Activated naive CD8-positive, alpha-beta T cell treated with anti-CD3 and anti-CD28 coated beads, Interleukin-2, amount 10 ng/mL, durations not matched to agents 7 days and 5 days (primary cell): ENCODE results near the gene SMAD7. TPM values are rescaled to one million over a fixed set of nuclear protein-coding genes. Genes with fewer than 3 reads are reported as not detected.

Experiments used
- ATAC-seq: fragments of 150-1000 bp; cut with Tn5 transposase; one replicate; pipeline ENCODE4 v1.10.0; 2021; ENCODE audit warnings: low read depth, moderate library complexity
- POLR2A ChIA-PET: fragments of 350-600 bp; sonication (Branson Sonifier 250); formaldehyde crosslinking; loops from one replicate; lab custom pipeline; 2021; ENCODE audit warnings: antibody characterized with exemption; lab: Charles Lee
- DNase-seq: peaks from one replicate; pipeline ENCODE4 v3.0.0; 2021
- H3K27ac Mint-ChIP-seq: one replicate; pipeline ENCODE4 v1.8.0; 2022; ENCODE audit warnings: mild to moderate bottlenecking, mixed read lengths
- H3K27me3 Mint-ChIP-seq: one replicate; pipeline ENCODE4 v1.8.0; 2022; ENCODE audit warnings: mild to moderate bottlenecking, moderate library complexity, mixed read lengths
- H3K36me3 Mint-ChIP-seq: one replicate; pipeline ENCODE4 v1.8.0; 2021; ENCODE audit warnings: mild to moderate bottlenecking, mixed read lengths
- H3K4me1 Mint-ChIP-seq: one replicate; pipeline ENCODE4 v1.8.0; 2021; ENCODE audit warnings: mixed read lengths
- H3K4me3 Mint-ChIP-seq: one replicate; pipeline ENCODE4 v1.8.0; 2022; ENCODE audit warnings: mild to moderate bottlenecking, moderate library complexity, mixed read lengths
- H3K9me3 Mint-ChIP-seq: one replicate; pipeline ENCODE4 v1.8.0; 2021; ENCODE audit warnings: mixed read lengths
- total RNA-seq, 2 experiments: library from RNA; stranded (reverse); gene quantifications; one replicate each; pipeline ENCODE4 v1.2.3, GENCODE V29; 2021

The SMAD7 gene
- total RNA-seq, 2 experiments from 2014 or later, result 26.8 to 30.1 TPM

DNA sequence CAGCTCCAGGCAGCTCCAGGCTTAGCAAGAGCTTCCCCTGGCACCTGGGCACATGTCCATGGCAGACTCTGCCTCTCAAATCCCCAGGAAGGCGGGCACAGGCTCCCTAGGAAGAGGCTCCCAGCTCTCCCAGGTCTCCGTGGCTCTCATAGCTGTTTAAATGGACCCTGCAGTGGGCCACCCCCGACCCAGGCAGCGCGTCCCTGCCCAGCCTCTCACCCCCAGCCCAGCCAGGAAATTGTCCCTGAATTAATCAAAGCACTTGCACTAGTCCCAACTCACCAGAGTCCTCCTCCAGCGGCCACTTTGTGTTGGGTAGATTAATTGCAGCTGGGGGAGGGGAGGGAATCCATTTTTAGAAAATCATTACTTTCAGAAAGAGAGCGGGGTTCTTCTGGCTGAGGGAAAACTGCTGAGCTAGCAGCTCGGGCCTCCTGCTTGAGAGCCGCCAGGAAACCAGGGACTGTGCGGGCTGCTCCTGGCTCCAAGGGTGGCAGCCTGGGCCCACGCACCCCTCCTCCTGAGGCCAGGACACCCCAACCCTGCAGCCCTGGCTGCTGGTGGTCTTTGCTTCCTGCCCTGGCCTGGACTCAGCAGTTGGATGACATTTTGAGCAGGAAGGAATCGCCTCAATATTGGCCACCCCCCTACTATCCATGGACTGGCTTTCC, 36.0 kb downstream of the SMAD7 start:
- Mint-ChIP-seq H3K27me3 (no peaks in the 10 kb centered on the region), H3K9me3 (no peaks in the 10 kb centered on the region), H3K27ac (no peak overlapping the region), H3K36me3 (peaks cover 5% of the 10 kb centered on the region), H3K4me1 (peaks cover 31% of the 10 kb centered on the region), H3K4me3 (no peak overlapping the region)
- DNase-seq, result peak; percentile 20
- POLR2A ChIA-PET, result interaction anchor here (0.5 to 1.6 kb wide), 3 partner anchors 10 to 102 kb away, joined by 3 to 5 read pairs (median 3); no protein-coding TSS in a partner anchor
- no peak for ATAC-seq

DNA sequence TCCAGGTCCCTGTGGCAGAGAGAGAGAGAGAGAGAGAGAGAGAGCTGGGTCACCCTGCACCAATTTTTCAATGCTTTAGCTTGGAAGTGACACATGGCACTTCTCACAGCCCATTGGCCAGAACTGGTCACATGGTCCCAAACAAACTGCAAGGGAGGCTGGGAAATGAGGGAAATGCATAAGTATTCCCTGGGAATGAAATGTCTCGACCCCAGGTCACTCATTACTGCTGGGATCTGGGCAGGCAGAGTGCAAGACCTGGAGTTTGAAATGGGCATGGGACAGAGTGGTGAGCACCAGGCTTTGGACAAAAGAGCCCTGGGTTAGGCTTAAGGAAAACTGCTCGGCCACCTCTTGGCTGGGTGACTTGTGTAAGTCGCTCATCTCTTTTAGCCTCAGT, 37.0 kb downstream of the SMAD7 start:
- Mint-ChIP-seq H3K27ac (no peak overlapping the region), H3K36me3 (peaks cover 5% of the 10 kb centered on the region), H3K4me1 (peaks cover 36% of the 10 kb centered on the region), H3K27me3 (no peaks in the 10 kb centered on the region), H3K4me3 (no peak overlapping the region), H3K9me3 (no peaks in the 10 kb centered on the region)
- DNase-seq (peak; percentile 14), ATAC-seq (no peak)
- POLR2A ChIA-PET, result no interaction called here

DNA sequence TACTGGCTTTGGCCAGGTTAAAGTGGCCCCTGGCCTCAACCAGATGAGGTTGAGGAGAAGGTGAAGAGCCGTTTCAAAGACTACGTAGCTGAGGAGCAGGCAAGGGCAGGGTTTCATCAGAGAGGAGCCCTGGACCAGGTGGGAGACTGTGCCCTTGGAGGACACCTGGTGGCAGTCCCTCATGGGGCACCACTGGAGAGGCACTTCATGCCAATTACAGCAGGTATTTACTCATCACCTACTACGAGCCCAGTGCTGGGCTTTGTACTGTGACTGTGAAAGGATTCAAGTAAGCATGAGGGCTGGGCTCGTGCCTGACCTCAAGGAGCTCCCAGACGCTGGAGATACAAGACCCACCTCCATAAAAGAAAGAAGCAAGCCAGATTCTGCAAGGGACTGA, 37.6 kb downstream of the SMAD7 start:
- H3K9me3 Mint-ChIP-seq, result no peaks in the 10 kb centered on the region
- H3K27me3 Mint-ChIP-seq, result no peaks in the 10 kb centered on the region
- peaks cover 5% of the 10 kb centered on the region for H3K36me3 Mint-ChIP-seq
- H3K27ac Mint-ChIP-seq, result no peak overlapping the region
- ATAC-seq, result peak; percentile 48
- POLR2A ChIA-PET, result no interaction called here
- H3K4me1 Mint-ChIP-seq, result peaks cover 39% of the 10 kb centered on the region
- peak; percentile 44 for DNase-seq
- H3K4me3 Mint-ChIP-seq, result no peak overlapping the region

DNA sequence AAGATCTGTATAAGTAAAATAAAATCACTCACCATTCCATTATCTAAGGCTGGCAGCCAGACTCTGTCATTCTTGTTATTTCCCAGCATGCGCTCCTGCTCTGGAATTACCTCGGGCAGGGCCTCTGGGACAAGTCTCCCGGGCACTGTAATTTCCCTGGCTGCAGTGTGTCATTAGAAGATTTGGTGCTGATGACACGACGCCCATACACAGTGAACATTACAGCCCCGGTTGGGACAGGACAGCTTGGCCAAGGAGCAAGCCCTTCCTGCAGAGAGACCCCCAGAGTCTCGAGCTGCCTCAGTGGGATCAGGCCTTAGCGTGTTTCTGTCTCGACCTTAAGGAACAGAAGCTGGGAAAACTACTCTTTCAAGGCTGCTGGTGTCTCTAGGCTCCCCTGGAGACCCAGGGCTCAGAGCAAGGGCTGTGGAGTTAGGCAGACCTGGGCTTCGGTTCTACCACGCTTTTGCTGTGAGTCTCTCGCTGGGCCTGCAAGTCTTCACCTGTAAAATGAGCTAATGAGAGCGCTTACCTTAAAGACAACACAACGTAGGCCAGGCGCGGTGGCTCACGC, 39.7 kb downstream of the SMAD7 start:
- DNase-seq (no peak), ATAC-seq (no peak)
- POLR2A ChIA-PET, result interaction anchor here (1.3 kb wide), 1 partner anchor 30 kb away, joined by 3 read pairs; no protein-coding TSS in a partner anchor
- no peaks in the 10 kb centered on the region for H3K9me3 Mint-ChIP-seq
- H3K36me3 Mint-ChIP-seq, result peaks cover 3% of the 10 kb centered on the region
- no peak overlapping the region for H3K27ac Mint-ChIP-seq
- peaks cover 35% of the 10 kb centered on the region for H3K4me1 Mint-ChIP-seq
- H3K27me3 Mint-ChIP-seq, result peaks cover 2% of the 10 kb centered on the region
- no peak overlapping the region for H3K4me3 Mint-ChIP-seq

DNA sequence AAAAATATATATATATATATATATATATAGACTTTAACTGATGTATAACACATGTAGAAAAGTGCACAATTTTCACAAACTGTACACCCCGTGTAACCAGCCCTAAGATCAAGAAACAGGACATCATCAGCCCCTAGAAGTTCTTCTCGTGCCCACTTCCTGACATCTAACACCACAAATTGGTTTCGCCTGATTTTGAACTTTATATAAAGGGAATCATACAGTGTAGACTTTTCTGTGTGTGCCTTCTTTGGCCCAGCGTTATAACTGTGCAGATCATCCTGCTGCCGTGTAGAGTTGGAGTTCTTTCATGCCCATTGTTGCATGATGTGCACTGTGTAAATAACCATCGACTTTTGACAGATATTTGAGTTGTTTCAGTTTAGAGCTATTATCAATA, 41.0 kb downstream of the SMAD7 start:
- POLR2A ChIA-PET, result interaction anchor here (0.9 kb wide), 1 partner anchor 67 kb away, joined by 3 read pairs; no protein-coding TSS in a partner anchor
- peak overlapping the region; percentile 40 for H3K27ac Mint-ChIP-seq
- peaks cover 7% of the 10 kb centered on the region for H3K27me3 Mint-ChIP-seq
- peak overlapping the region; percentile 44 for H3K4me3 Mint-ChIP-seq
- H3K36me3 Mint-ChIP-seq, result peaks cover 9% of the 10 kb centered on the region
- ATAC-seq, result peak; percentile 84
- peaks cover 27% of the 10 kb centered on the region for H3K4me1 Mint-ChIP-seq
- peaks cover 5% of the 10 kb centered on the region for H3K9me3 Mint-ChIP-seq
- DNase-seq, result no peak

DNA sequence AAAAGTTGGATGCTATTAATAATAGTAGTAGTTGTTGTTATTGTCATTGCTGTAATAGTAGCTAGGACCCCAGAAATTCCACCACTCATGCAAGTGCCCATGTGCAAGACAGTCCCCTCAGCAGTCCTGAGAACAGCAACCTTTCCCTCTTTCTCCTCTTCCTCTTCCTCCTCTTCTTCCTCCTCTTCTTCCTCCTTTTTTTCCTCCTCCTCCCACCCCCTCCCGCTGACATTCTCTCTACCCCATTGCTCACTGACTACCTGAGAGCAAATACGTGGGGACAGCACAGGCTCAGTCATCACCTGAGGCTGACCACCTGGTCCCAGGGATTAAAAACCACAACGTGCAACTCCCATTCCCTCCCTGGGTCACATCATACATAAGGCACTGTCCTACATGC, 41.8 kb downstream of the SMAD7 start:
- H3K36me3 Mint-ChIP-seq, result peaks cover 12% of the 10 kb centered on the region
- peaks cover 12% of the 10 kb centered on the region for H3K9me3 Mint-ChIP-seq
- ATAC-seq (no peak), DNase-seq (no peak)
- POLR2A ChIA-PET, result interaction anchor here (0.7 to 0.9 kb wide), 2 partner anchors 15 to 66 kb away, joined by 3 read pairs; no protein-coding TSS in a partner anchor
- H3K4me1 Mint-ChIP-seq, result peaks cover 23% of the 10 kb centered on the region
- H3K27ac Mint-ChIP-seq, result peak overlapping the region; percentile 75
- H3K4me3 Mint-ChIP-seq, result peak overlapping the region; percentile 12
- peaks cover 8% of the 10 kb centered on the region for H3K27me3 Mint-ChIP-seq

DNA sequence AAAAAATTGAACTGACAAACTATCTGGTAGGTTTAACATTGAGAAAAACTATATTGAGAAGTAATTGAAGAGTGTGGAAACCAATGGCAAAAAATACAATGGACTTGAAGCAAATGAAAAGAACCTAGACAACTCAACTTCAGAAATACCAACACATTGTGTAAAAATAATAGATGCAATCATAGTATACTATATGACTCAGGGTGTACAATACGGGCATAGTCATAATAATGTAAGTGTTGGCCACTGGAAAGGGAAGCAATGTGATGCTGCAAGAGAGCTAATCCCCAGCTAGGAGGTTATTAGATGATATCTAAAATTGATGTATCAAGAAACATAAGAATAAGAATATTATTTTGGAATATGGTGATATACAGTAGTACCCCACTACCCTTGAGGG, 45.3 kb downstream of the SMAD7 start:
- peaks cover 17% of the 10 kb centered on the region for H3K4me1 Mint-ChIP-seq
- no peak overlapping the region for H3K4me3 Mint-ChIP-seq
- no peak overlapping the region for H3K27ac Mint-ChIP-seq
- DNase-seq (no peak), ATAC-seq (no peak)
- peaks cover 15% of the 10 kb centered on the region for H3K36me3 Mint-ChIP-seq
- H3K27me3 Mint-ChIP-seq, result peaks cover 8% of the 10 kb centered on the region
- POLR2A ChIA-PET, result no interaction called here
- peaks cover 13% of the 10 kb centered on the region for H3K9me3 Mint-ChIP-seq

DNA sequence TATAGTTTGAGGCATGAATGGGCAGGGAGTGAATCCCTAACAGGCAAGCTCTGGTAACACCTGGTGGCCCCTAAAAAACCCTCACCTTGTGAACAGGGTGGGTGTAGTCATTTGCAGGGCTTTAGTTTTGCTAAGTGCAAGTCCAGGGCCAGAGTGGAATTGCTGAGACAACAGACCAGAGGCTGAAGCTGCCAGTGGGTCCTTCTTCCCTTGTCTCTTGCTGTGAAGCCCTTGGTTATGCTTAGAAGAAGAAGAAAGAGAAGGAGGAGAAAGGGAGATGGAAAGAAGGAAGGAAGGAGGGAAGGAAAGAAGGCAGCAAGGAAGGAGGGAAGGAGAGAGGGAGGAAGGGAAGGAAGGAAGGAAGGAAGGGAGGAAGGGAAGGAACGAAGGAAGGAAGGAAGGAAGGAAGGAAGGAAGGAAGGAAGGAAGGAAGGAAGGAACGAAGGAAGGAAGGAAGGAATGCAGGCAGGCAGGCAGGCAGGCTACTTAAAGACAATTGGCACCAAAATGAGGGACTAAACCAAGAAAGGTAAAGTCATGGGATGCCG, 45.8 kb downstream of the SMAD7 start:
- no peak overlapping the region for H3K4me3 Mint-ChIP-seq
- peaks cover 18% of the 10 kb centered on the region for H3K4me1 Mint-ChIP-seq
- POLR2A ChIA-PET, result no interaction called here
- H3K27me3 Mint-ChIP-seq, result peaks cover 8% of the 10 kb centered on the region
- peaks cover 15% of the 10 kb centered on the region for H3K36me3 Mint-ChIP-seq
- no peak overlapping the region for H3K27ac Mint-ChIP-seq
- DNase-seq, result no peak
- ATAC-seq, result no peak
- peaks cover 13% of the 10 kb centered on the region for H3K9me3 Mint-ChIP-seq

DNA sequence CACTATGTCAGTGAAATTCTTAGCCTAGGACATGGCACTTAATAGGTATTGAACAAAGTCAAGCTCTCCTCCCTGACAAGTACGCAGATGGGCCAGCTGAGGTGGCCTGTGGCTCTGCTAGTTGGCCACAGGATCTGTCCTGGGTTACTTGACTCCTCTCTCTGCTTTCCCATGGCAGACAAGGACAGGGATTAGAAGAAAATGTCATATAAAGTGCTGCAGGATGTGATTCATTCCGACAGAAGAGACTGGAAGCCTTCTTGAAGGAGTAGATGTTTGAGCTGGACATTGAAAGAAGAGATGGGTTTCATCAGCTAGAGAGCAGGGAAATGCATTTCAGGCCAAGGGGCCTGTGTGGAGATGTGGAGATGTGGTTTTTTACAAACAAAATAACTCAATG, 46.7 kb downstream of the SMAD7 start:
- Mint-ChIP-seq H3K27ac (no peak overlapping the region), H3K9me3 (peaks cover 14% of the 10 kb centered on the region), H3K36me3 (peaks cover 13% of the 10 kb centered on the region), H3K27me3 (peaks cover 8% of the 10 kb centered on the region), H3K4me3 (no peak overlapping the region), H3K4me1 (peaks cover 17% of the 10 kb centered on the region)
- no peak for ATAC-seq
- DNase-seq, result no peak
- POLR2A ChIA-PET, result no interaction called here

DNA sequence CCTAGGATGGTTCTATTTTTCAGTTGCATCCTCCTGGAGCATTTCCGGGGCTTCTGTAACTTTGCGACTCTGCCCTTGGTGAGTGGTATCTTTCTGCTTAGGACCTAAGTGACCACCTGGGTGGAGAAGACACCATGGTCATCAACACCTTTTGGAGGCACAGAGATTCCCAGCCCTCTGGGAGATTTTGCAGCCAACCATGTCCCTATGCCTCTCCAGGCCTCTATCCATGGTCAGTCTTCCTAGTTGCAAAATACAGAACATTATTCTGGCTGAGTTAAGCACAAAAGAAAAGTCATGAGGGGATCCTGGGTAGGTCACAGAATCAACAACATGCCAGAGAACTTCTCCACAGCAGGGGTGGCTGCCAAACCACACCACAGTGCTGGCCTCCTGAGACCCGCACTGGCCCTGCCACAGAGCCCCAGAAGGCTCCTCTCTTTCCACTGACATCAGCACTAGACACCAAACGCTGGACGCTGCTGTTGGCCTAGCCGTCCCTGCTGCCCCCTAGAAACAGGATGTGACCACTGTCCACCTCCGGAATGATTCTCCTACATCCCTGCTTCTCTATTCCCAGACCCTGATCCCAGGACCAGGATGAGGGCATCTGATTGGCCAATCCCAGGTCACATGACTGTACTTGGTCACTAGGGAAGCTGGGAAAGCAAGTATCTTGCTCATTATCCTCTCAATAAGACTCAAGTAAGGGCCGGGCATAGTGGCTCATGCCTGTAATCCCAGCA, 47.7 kb downstream of the SMAD7 start:
- Mint-ChIP-seq H3K36me3 (peaks cover 14% of the 10 kb centered on the region), H3K27me3 (peaks cover 8% of the 10 kb centered on the region), H3K4me1 (peaks cover 10% of the 10 kb centered on the region), H3K9me3 (peaks cover 16% of the 10 kb centered on the region), H3K4me3 (no peak overlapping the region), H3K27ac (no peak overlapping the region)
- ATAC-seq, result no peak
- DNase-seq, result peak; percentile 13
- POLR2A ChIA-PET, result no interaction called here

DNA sequence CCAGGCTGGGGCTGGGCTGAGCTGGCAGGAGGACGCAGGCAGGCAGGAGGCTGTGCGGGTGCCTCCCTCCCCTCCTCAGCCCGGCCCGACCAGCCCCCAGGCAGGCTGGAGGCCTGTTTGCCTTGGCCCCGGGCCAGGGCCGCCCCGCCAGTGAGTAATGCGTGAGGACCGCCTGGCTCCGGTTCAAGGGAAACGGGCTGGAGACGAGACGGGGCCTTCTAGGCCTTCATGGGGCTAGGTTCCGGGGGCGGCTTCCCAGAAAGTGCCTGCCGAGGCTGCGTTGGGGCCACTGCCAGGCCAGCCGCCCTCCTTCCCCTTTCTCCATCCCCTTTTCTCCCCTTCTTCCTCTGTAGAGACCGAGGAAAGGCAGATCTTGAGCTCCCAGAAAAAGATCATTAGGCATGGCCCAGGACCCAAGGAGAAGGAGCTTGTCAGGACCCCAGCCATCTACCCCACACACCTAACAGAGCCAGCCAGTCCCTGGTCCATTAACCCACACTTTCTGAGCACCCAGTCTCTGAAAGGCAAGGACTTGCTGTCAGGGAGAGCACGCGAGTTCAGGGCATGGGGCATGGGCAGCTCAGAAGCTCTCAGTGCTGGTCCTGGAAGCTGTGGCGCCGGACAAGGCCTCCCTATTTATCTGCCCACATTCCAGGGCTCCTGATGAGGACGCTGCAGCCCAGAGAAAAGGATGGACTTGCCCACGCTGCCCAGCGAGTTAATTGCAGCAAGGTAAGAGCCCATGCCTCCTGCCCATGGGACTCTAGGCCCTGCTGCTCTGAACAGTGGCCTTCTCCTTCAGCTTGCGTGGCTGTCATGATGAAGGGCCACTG, 48.5 kb downstream of the SMAD7 start:
- POLR2A ChIA-PET, result no interaction called here
- peaks cover 8% of the 10 kb centered on the region for H3K27me3 Mint-ChIP-seq
- peaks cover 10% of the 10 kb centered on the region for H3K4me1 Mint-ChIP-seq
- ATAC-seq (no peak), DNase-seq (peak; percentile 23)
- no peak overlapping the region for H3K27ac Mint-ChIP-seq
- peaks cover 14% of the 10 kb centered on the region for H3K36me3 Mint-ChIP-seq
- peaks cover 16% of the 10 kb centered on the region for H3K9me3 Mint-ChIP-seq
- H3K4me3 Mint-ChIP-seq, result no peak overlapping the region

DNA sequence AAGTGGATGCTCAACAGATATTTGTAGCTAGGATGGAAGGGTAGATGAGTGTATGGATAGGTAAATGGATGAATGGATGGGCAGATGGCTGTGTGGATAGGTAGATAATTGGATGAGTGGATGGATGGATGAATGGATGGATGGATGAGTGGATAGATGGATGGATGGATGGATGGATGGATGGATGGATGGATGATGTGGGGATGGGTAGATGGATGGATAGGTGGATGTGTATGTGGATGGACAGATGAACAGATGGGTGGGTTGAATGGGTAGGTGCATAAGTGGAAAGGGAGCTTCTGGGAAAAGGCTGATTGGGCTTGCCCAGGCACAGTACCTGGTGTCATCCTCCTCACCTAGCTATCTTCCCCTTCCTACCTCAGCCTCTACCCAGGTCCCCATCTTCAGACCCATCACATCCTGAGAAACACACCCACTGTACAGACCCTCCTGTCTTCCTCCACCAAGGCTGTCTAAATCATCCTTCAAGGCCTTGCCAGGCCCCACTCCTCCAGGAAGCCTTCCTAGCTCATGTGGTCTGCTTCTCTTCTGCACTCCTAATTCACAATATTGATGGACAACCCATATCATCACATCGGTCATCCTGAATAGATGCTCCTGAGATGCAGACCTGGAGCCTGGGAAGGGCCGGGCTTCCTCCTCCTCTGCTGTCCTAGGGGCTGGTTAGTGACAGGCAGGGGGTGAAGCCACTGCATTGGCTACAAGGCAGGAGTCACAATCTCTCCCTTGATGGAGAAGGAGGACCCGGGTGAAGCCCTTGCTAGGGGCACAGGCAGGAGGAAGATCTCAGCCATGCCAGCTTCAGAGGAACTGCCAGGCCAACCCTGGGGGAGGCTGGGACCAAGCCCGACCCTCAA, 49.4 kb downstream of the SMAD7 start:
- Mint-ChIP-seq H3K9me3 (peaks cover 16% of the 10 kb centered on the region), H3K27me3 (peaks cover 6% of the 10 kb centered on the region), H3K4me1 (peaks cover 15% of the 10 kb centered on the region), H3K4me3 (no peak overlapping the region), H3K27ac (no peak overlapping the region), H3K36me3 (peaks cover 14% of the 10 kb centered on the region)
- ATAC-seq (no peak), DNase-seq (no peak)
- POLR2A ChIA-PET, result interaction anchor here (1.1 kb wide), 1 partner anchor 48 kb away, joined by 3 read pairs; no protein-coding TSS in a partner anchor
